ENCODE measurements around the gene APC.

APC gene

GRCh38 chr5:112822456-112822855 is 84.8 kb downstream of the APC start:
- TF ChIP-seq CTCF (IDR thresholded peaks at IDR 0.05; ENCODE audit: borderline replicate concordance, insufficient read depth, low read depth, low read length): no peak

GRCh38 chr5:112823181-112823580 is 85.5 kb downstream of the APC start:
- no peak for TF ChIP-seq CTCF (IDR thresholded peaks at IDR 0.05; ENCODE audit: borderline replicate concordance, insufficient read depth, low read depth, low read length)
- H3K4me3 ChIP-seq (ENCODE audit: low read depth, low read length): no peak overlapping the region

More at GRCh38 chr5:112822456-112822855, 84.8 kb downstream of the APC start:
- H3K4me3 ChIP-seq (ENCODE audit: low read depth, low read length): no peak overlapping the region

GRCh38 chr5:112823656-112824055 is 86.0 kb downstream of the APC start:
- H3K4me3 ChIP-seq (ENCODE audit: low read depth, low read length): no peak overlapping the region
- no peak for TF ChIP-seq CTCF (IDR thresholded peaks at IDR 0.05; ENCODE audit: borderline replicate concordance, insufficient read depth, low read depth, low read length)

GRCh38 chr5:112824197-112824596 is 86.5 kb downstream of the APC start:
- H3K4me3 ChIP-seq (ENCODE audit: low read depth, low read length): no peak overlapping the region
- no peak for TF ChIP-seq CTCF (IDR thresholded peaks at IDR 0.05; ENCODE audit: borderline replicate concordance, insufficient read depth, low read depth, low read length)

GRCh38 chr5:112830378-112830777 is 92.7 kb downstream of the APC start:
- no peak for TF ChIP-seq CTCF (IDR thresholded peaks at IDR 0.05; ENCODE audit: borderline replicate concordance, insufficient read depth, low read depth, low read length)
- H3K4me3 ChIP-seq (ENCODE audit: low read depth, low read length): no peak overlapping the region

GRCh38 chr5:112833971-112834370 is 96.3 kb downstream of the APC start:
- TF ChIP-seq CTCF (IDR thresholded peaks at IDR 0.05; ENCODE audit: borderline replicate concordance, insufficient read depth, low read depth, low read length): no peak

GRCh38 chr5:112844489-112844888 is 106.8 kb downstream of the APC start:
- no peak for TF ChIP-seq CTCF (IDR thresholded peaks at IDR 0.05; ENCODE audit: borderline replicate concordance, insufficient read depth, low read depth, low read length)
- H3K4me3 ChIP-seq (ENCODE audit: low read depth, low read length): no peak overlapping the region

More at GRCh38 chr5:112833971-112834370, 96.3 kb downstream of the APC start:
- H3K4me3 ChIP-seq (ENCODE audit: low read depth, low read length): no peak overlapping the region

All from GM12875 (cell line).